ENCODE results near the gene NXNL2.

Gene NXNL2

GRCh38 chr9:88501086-88501485, 33.9 kb upstream of the NXNL2 start:
- Histone ChIP-seq H3K27me3 (no peaks in the 10 kb centered on the region), H3K27ac (no peak overlapping the region), H3K4me1 (no peaks in the 10 kb centered on the region), H3K4me3 (no peak overlapping the region), H3K9me3 (no peaks in the 10 kb centered on the region), H3K36me3 (no peaks in the 10 kb centered on the region)
- intact Hi-C loops (cut with DNase I; ENCODE audit: low total_unique reads) = no loop called here
- peak in 1 of 2 donors; percentile 19 for DNase-seq
- TF ChIP-seq CTCF (IDR thresholded peaks at IDR 0.05) = no peak

GRCh38 chr9:88502552-88503034, 32.4 kb upstream of the NXNL2 start:
- Histone ChIP-seq H3K36me3 (no peaks in the 10 kb centered on the region), H3K4me3 (no peak overlapping the region), H3K27me3 (no peaks in the 10 kb centered on the region), H3K27ac (no peak overlapping the region), H3K4me1 (no peaks in the 10 kb centered on the region), H3K9me3 (no peaks in the 10 kb centered on the region)
- peak in 1 of 2 donors; percentile 48 for DNase-seq
- no peak for TF ChIP-seq CTCF (IDR thresholded peaks at IDR 0.05)
- intact Hi-C loops (cut with DNase I; ENCODE audit: low total_unique reads) = no loop called here

GRCh38 chr9:88503081-88503844, 31.7 kb upstream of the NXNL2 start:
- peak in 1 of 2 donors; percentile 20 for DNase-seq
- intact Hi-C loops (cut with DNase I; ENCODE audit: low total_unique reads) = no loop called here

GRCh38 chr9:88503845-88504764, 30.9 kb upstream of the NXNL2 start:
- intact Hi-C loops (cut with DNase I; ENCODE audit: low total_unique reads) = no loop called here
- Histone ChIP-seq H3K4me3 (no peak overlapping the region), H3K27me3 (no peaks in the 10 kb centered on the region), H3K4me1 (no peaks in the 10 kb centered on the region), H3K9me3 (no peaks in the 10 kb centered on the region), H3K27ac (no peak overlapping the region), H3K36me3 (no peaks in the 10 kb centered on the region)
- TF ChIP-seq CTCF (IDR thresholded peaks at IDR 0.05) = no peak
- DNase-seq = peak in 1 of 2 donors; percentile 31

More at GRCh38 chr9:88503081-88503844, 31.7 kb upstream of the NXNL2 start:
- no peaks in the 10 kb centered on the region for H3K9me3 ChIP-seq
- no peaks in the 10 kb centered on the region for H3K27me3 ChIP-seq
- H3K36me3 ChIP-seq = no peaks in the 10 kb centered on the region
- no peak for TF ChIP-seq CTCF (IDR thresholded peaks at IDR 0.05)
- no peak overlapping the region for H3K27ac ChIP-seq
- no peaks in the 10 kb centered on the region for H3K4me1 ChIP-seq
- H3K4me3 ChIP-seq = no peak overlapping the region

GRCh38 chr9:88508326-88508725, 26.7 kb upstream of the NXNL2 start:
- intact Hi-C loops (cut with DNase I; ENCODE audit: low total_unique reads) = no loop called here
- TF ChIP-seq CTCF (IDR thresholded peaks at IDR 0.05) = no peak
- DNase-seq = no peak
- H3K4me1 ChIP-seq = no peaks in the 10 kb centered on the region
- no peak overlapping the region for H3K4me3 ChIP-seq
- H3K36me3 ChIP-seq = no peaks in the 10 kb centered on the region
- H3K27ac ChIP-seq = no peak overlapping the region
- no peaks in the 10 kb centered on the region for H3K27me3 ChIP-seq
- no peaks in the 10 kb centered on the region for H3K9me3 ChIP-seq

Measured in tibial artery (tissue), 4 donors.